ENCODE results near the gene TCIRG1. TPM values are rescaled to one million over a fixed set of nuclear protein-coding genes. Genes with fewer than 3 reads are reported as not detected.

The TCIRG1 gene
- total RNA-seq, 2 experiments from 2014 or later = 129 to 138 TPM

- intact Hi-C loops (cut with micrococcal nuclease) = no loop called here
- Mint-ChIP-seq H3K4me3 (no peak overlapping the region), H3K4me1 (ENCODE audit: low read depth) (no peaks in the 10 kb centered on the region), H3K9me3 (no peaks in the 10 kb centered on the region), H3K27ac (no peak overlapping the region), H3K36me3 (ENCODE audit: low read depth) (peaks cover 13% of the 10 kb centered on the region), H3K27me3 (no peaks in the 10 kb centered on the region)
- POLR2A ChIA-PET = no interaction called here
- DNase-seq = no peak
- no peak for TF ChIP-seq CTCF (IDR thresholded peaks at IDR 0.05)
- no peak for ATAC-seq
- CTCF ChIA-PET = interaction anchor here (0.6 to 0.7 kb wide), 2 partner anchors 139 to 150 kb away, joined by 3 read pairs; no protein-coding TSS in a partner anchor
Observed at GRCh38 chr11:68056317-68057285, 17.8 kb downstream of the TCIRG1 start.

- Mint-ChIP-seq H3K9me3 (no peaks in the 10 kb centered on the region), H3K4me1 (ENCODE audit: low read depth) (no peaks in the 10 kb centered on the region), H3K36me3 (ENCODE audit: low read depth) (peaks cover 17% of the 10 kb centered on the region), H3K27me3 (no peaks in the 10 kb centered on the region), H3K4me3 (no peak overlapping the region), H3K27ac (no peak overlapping the region)
- no peak for ATAC-seq
- CTCF ChIA-PET = no interaction called here
- TF ChIP-seq CTCF (IDR thresholded peaks at IDR 0.05) = no peak
- POLR2A ChIA-PET = no interaction called here
- intact Hi-C loops (cut with micrococcal nuclease) = no loop called here
- no peak for DNase-seq
Observed at GRCh38 chr11:68057807-68058206, 19.0 kb downstream of the TCIRG1 start.

DNA sequence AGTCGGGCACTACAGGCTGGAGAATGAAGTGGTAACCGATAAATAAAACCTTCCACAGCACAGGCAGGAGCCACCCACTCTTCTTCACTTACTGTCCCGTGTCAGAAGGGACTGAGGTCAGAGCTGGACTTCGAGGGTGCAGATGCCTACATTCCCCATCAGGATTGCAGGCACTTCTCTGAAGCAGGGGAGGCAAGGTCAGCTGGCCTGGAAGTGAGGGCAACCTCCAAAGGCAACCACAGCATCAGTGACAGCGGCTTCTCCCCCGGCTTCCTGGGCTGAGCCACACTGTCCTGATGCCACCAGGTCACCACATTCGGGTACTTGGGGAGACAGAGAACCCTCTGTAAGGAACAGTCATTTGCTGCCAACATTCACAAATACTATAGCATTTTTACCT lies 22.7 kb downstream of the TCIRG1 start:
- no peak for TF ChIP-seq CTCF (IDR thresholded peaks at IDR 0.05)
- DNase-seq = no peak
- Mint-ChIP-seq H3K27me3 (no peaks in the 10 kb centered on the region), H3K4me1 (ENCODE audit: low read depth) (no peaks in the 10 kb centered on the region), H3K9me3 (no peaks in the 10 kb centered on the region), H3K36me3 (ENCODE audit: low read depth) (peaks cover 26% of the 10 kb centered on the region), H3K4me3 (no peak overlapping the region), H3K27ac (no peak overlapping the region)
- no peak for ATAC-seq
- POLR2A ChIA-PET = no interaction called here
- intact Hi-C loops (cut with micrococcal nuclease) = no loop called here
- CTCF ChIA-PET = no interaction called here

DNA sequence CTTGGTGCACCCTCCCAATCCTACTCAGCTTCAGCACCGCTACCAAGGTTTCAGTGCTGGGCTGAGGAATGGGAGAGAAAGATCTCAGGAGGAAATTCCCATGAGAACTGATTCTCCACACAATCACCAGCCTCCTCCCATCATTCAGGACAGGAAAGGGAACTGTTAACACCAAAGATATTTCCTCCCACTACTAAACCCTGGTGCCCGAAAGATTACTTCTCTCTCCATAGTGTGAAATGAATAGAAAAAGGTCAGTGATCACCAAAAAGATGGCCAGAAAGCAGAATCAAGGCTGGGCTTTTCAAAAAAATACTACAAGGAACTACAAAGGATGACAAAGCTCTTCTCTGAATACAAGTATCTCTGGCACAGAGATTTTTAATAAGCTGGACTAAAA lies 26.1 kb downstream of the TCIRG1 start:
- DNase-seq (no peak), ATAC-seq (no peak)
- no peak for TF ChIP-seq CTCF (IDR thresholded peaks at IDR 0.05)
- no peaks in the 10 kb centered on the region for H3K27me3 Mint-ChIP-seq
- H3K4me1 Mint-ChIP-seq (ENCODE audit: low read depth) = no peaks in the 10 kb centered on the region
- no peaks in the 10 kb centered on the region for H3K9me3 Mint-ChIP-seq
- ChIA-PET POLR2A (no interaction called here), CTCF (no interaction called here)
- no peak overlapping the region for H3K4me3 Mint-ChIP-seq
- intact Hi-C loops (cut with micrococcal nuclease) = no loop called here
- H3K27ac Mint-ChIP-seq = no peak overlapping the region
- H3K36me3 Mint-ChIP-seq (ENCODE audit: low read depth) = peaks cover 33% of the 10 kb centered on the region

GRCh38 chr11:68065841-68066240 lies 27.0 kb downstream of the TCIRG1 start:
- Mint-ChIP-seq H3K27ac (no peak overlapping the region), H3K9me3 (no peaks in the 10 kb centered on the region), H3K4me3 (no peak overlapping the region), H3K27me3 (no peaks in the 10 kb centered on the region), H3K4me1 (ENCODE audit: low read depth) (no peaks in the 10 kb centered on the region), H3K36me3 (ENCODE audit: low read depth) (peaks cover 30% of the 10 kb centered on the region)
- ATAC-seq = no peak
- no peak for TF ChIP-seq CTCF (IDR thresholded peaks at IDR 0.05)
- intact Hi-C loops (cut with micrococcal nuclease) = no loop called here
- DNase-seq = no peak
- ChIA-PET POLR2A (no interaction called here), CTCF (no interaction called here)
